Measurements from ENCODE around the gene ARHGAP29.

The ARHGAP29 gene

GRCh38 chr1:94237291-94238226 is at the start of gene ARHGAP29:
ARHGAP29 (minus strand) TSS chr1:94237584; CDS start chr1:94231611, 5,973 bp downstream.
- DNase-seq: peak; percentile 55

GRCh38 chr1:94286864-94287437 is 49.6 kb upstream of the ARHGAP29 start:
- no peak for DNase-seq

- DNase-seq: no peak
Measured at GRCh38 chr1:94285031-94285654, 47.8 kb upstream of the ARHGAP29 start.

- no peak for DNase-seq
Measured at GRCh38 chr1:94284476-94284875, 47.1 kb upstream of the ARHGAP29 start.

DNA sequence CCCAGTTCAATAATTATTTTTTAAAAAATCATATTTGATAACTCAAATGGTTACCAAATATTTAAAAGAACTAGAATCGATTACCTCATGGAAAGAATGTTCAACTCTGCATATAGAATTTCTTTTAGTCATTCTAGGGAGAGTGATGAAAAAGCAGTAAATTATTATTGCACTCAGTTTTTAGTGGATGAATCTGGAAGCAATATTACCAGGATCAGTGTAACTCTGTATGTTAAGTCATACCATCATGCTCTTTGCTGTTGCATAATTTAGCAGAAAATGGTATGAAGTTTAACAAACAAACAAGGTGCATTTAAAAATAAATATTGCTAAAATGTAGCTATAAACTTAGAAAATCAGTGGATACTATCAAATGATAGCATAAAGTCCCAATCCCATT is 46.1 kb upstream of the ARHGAP29 start:
- DNase-seq: no peak

DNA sequence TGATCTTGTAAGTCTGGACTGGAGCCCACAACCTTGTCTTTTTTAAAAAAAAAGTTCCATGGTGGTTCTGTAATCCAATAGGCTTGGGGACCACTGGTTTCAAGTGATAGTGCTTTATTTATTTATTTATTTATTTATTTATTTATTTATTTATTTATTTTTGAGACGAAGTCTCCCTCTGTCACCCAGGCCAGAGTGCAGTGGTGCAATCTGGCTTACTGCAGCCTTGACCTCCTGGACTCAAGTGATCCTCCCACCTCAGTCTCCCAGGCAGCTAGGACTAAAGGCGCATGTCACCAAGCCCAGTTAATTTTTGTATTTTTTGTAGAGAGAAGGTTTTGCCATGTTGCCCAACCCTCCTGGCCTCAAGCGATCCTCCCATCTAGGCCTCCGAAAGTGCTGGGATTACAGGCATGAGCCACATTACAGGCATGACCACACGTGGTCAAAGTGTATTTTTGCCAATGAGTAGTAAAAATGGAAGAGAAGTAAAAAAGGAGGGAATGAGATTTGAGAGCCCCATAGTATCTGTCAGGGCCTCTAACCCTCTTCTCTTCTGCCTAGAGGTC is 44.8 kb upstream of the ARHGAP29 start:
- no peak for DNase-seq

- DNase-seq: no peak
Measured at GRCh38 chr1:94281361-94282142, 44.2 kb upstream of the ARHGAP29 start.

- DNase-seq: no peak
Measured at GRCh38 chr1:94280541-94280940, 43.2 kb upstream of the ARHGAP29 start.

GRCh38 chr1:94279462-94279861 is 42.1 kb upstream of the ARHGAP29 start:
- no peak for DNase-seq

- DNase-seq: no peak
Measured at GRCh38 chr1:94279038-94279437, 41.7 kb upstream of the ARHGAP29 start.

GRCh38 chr1:94276988-94277434 is 39.6 kb upstream of the ARHGAP29 start:
- DNase-seq: no peak

DNA sequence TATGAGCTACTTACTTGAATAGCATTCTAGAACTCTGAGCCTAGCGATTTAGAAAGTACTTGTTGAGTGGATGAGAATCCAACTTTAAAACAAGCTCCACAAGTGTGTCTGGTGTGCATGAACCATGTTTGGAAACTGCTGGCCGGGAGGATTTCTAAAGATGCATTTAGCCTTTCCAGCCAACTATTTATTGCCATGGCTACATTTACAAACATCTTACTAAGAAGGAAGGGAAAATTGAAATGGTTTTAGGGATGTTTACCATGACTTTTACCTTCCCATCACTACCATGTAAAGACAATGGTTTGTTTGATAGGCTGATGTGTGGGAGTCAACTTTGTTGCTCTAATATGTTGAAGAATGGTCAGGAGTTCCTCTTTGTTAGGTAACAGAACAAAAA is 37.7 kb upstream of the ARHGAP29 start:
- no peak for DNase-seq

DNA sequence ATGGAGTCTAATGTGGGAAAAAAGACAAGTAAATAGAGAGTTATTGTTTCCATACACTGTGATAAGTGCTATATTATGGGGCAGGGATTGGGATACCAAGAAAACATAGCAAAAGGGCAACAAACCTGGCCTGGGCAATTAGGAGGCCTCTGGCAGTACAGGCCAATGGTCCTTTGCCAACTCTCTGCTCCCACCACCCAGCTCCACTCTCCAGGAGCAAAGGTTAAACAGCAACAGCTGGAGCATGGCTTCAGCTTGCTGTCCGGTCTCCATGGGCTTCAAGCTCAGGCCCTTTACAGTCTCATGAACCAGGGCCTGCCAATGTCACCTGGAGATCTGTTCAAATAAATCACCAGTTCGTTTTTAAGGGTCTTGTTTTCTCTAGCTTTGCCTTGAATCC is 37.2 kb upstream of the ARHGAP29 start:
- no peak for DNase-seq

DNA sequence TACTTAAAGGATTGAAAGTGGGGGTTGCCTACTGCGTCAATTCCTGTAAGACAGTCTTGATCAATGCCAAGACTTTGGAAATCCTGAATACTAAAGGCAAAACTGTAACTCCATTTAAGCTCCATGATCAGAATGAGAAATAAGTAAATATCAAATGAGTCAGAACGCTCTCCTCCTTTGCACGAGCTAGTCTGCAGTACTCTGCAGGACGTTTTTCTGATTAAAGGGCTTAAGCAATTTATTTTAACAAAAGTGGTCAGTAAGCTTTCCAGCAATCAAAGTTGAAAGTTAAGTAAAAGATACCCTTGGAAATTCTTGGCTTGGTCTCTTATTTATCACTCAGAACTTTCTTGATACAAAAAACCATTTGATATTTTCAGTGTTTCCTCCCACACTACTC is 35.7 kb upstream of the ARHGAP29 start:
- no peak for DNase-seq

DNA sequence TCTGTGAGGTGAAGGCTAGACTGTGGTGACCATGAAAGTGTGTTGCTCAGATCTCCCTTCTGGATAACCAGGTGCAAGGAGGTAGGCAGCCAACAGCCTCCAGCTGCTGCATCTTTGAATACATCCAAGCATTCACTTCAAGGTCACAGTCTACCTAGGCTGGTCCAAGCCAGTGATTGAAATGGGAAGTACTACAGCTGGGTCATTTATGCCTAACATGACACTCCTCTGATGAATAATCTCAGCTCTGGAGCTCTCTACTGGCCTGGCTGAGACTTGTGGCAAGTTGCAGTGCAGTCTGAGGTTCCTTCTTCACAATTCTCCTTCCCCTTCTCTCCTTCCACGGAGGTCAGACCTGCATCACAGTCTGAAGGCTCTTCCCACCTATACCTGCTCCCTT is 35.0 kb upstream of the ARHGAP29 start:
- no peak for DNase-seq

GRCh38 chr1:94271373-94271772 is 34.0 kb upstream of the ARHGAP29 start:
- DNase-seq: no peak

GRCh38 chr1:94270801-94271203 is 33.4 kb upstream of the ARHGAP29 start:
- no peak for DNase-seq

DNA sequence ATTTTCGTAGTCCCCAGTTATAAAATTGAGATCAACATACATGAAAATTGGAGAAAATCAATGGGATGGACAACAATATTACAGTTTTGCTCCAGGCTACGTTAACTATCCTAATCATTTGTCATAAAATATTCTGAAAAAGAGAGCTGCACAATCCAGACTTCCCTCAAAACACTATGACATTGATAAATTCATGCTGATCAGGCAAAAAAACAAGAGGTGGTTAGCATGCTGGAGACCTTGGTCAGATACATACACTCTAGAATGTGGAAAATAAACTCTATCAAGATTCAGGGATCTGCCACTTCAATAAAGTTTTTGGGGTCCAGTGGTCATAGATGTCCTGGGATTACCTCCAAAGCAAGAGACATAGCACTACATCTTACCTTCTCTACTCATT is 32.5 kb upstream of the ARHGAP29 start:
- DNase-seq: no peak

DNA sequence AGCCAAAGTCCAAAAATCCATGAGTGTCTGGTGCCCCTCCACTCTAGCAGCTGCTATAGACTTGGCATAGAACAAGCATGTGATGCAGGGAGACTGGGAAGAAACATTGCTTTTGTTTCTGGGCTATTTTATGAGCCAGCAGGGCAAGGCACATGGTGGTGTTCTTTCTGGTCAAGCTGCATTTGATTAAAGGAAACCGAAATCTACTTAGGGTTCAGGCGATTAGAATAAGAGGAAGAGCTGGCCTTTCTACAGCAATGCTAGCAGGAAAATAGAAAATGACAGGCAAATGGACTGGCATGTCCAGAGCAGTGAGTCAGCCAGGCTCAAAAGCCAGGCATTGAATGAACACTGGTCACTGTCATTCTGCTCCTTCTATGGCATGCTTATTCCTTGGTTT is 28.5 kb upstream of the ARHGAP29 start:
- no peak for DNase-seq

DNA sequence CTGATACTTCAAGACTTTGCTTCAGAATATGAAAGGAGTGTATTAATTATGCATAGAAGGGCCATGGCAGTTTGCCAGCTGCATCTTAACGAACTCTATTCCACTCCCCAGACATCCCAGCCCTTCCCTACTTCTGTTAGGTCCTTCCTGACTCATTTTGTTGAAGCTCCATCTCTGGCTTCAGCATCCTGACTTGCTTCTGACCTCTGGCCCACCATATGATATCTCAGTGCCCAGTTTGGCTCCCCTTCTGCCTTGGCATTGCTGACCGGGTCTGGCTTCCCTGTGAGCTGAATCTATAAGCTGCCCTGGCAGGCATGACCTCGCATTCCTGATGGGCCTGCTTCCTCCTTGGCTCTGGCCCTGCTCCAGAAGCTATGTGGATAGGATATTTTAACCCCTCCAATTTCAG is 27.6 kb upstream of the ARHGAP29 start:
- DNase-seq: no peak

DNA sequence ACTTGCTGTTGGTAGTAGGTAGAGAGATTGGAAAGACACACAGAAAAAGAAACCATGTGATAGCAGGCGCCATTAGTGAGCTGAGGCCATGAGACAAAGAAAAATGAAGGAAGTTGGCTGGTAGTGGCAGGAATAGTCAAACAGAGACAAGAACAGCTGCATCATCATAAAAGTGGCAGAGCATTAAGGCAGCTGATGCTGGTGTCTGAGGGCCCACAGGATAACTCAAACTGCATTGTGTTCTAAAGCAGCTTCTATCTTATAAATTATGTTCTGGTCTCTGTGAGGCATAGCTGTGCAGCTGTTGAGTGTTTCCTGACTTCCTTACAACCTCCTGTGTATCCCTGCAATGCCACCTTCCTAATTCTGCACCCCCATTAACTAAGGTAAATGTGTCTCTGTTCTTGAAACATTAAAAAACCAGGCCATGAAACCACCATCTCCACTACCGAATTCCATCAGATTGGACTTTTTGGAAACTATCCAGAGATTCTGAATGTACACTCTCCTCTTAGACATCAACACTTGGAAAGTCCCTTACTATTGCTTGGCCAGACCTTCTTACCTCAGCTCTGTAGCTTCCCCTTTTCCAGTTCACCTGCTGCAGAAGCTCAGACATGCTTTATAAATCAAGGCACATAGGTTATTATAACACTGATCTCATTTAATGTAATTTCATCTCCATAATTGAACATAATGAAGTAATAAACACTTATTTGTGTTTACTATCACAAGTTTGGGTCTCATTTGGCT is 23.4 kb upstream of the ARHGAP29 start:
- DNase-seq: no peak

Data from activated CD4-positive, alpha-beta T cell treated with anti-CD3 and anti-CD28 coated beads, Interleukin-2, amount 50 U/mL, for 16 hours (primary cell).